Muscle of leg (tissue), 11 donors: ENCODE data around the gene DCP1A. TPM values are rescaled to one million over a fixed set of nuclear protein-coding genes. Genes with fewer than 3 reads are reported as not detected.
A peak's percentile ranks its signal among the peaks of the same experiment; 100 is the strongest.
"Not testable (repeated sequence)": the region's sequence is repeated elsewhere in the genome, so short reads cannot be mapped to it uniquely, and the experiment has no call there.

Experiments used
- DNase-seq: peaks from one replicate; pipeline ENCODE4 v3.0.0; 2013
- H3K27ac ChIP-seq: one replicate; pipeline ENCODE4 v1.5.1; 2013; ENCODE audit warnings: mild to moderate bottlenecking, low read length, control low read depth
- H3K27me3 ChIP-seq: one replicate; pipeline ENCODE4 v1.6.1; 2013; ENCODE audit warnings: low read length; ENCODE audit not compliant: control insufficient read depth, insufficient read depth
- H3K36me3 ChIP-seq: one replicate; pipeline ENCODE4 v1.6.1; 2013; ENCODE audit warnings: low read length; ENCODE audit not compliant: control insufficient read depth, insufficient read depth
- H3K4me1 ChIP-seq: one replicate; pipeline ENCODE4 v1.6.1; 2013; ENCODE audit warnings: low read length; ENCODE audit not compliant: control insufficient read depth, insufficient read depth
- H3K4me3 ChIP-seq: one replicate; pipeline ENCODE4 v1.5.1; 2013; ENCODE audit warnings: low read length, control low read depth
- H3K9me3 ChIP-seq: replicated peaks from 2 replicates; pipeline ENCODE4 v1.6.1; 2013; ENCODE audit warnings: low read depth, low read length; ENCODE audit not compliant: control insufficient read depth
- WGBS: methylation state at CpG from one replicate; pipeline ENCODE4 v1.1.5; 2013; ENCODE audit warnings: missing lambda C conversion rate; ENCODE audit not compliant: insufficient coverage; 5-methylcytosine and 5-hydroxymethylcytosine counted together
- polyA plus RNA-seq, 8 donors: library from polyadenylated mRNA; unstranded; fragments of 120-200 nt; gene quantifications; one replicate each; pipeline versions ENCODE4 v1.2.1 to v1.2.3, GENCODE V29; 2013; ENCODE audit warnings: inconsistent platforms in 1 of 8, low replicate concordance in 1 of 8; ENCODE audit not compliant: insufficient read length in 8 of 8, insufficient read depth in 1 of 8
- total RNA-seq: library from RNA; stranded (reverse); fragments of 120-200 nt; gene quantifications from one replicate; pipeline ENCODE4 v1.2.4, GENCODE V29; 2013

Gene DCP1A
- total and polyA plus RNA-seq, 9 donors = 13.6 to 18.5 (median 16.4) TPM

- H3K36me3 ChIP-seq, H3K9me3 ChIP-seq, H3K4me3 ChIP-seq, H3K27me3 ChIP-seq, H3K27ac ChIP-seq, H3K4me1 ChIP-seq, DNase-seq: not testable (repeated sequence)
- no CpG with 5 or more reads among the region's 17 CpGs for WGBS
These were observed 23.4 kb upstream of the DCP1A start for GRCh38 chr3:53370719-53371118.

GRCh38 chr3:53361852-53362251 is 14.5 kb upstream of the DCP1A start:
- no peaks in the 10 kb centered on the region for H3K4me1 ChIP-seq
- no peak overlapping the region for H3K4me3 ChIP-seq
- no peak for DNase-seq
- no peaks in the 10 kb centered on the region for H3K27me3 ChIP-seq
- no peaks in the 10 kb centered on the region for H3K9me3 ChIP-seq
- H3K27ac ChIP-seq = no peak overlapping the region
- no CpG with 5 or more reads among the region's 3 CpGs for whole genome bisulfite sequencing
- H3K36me3 ChIP-seq = no peaks in the 10 kb centered on the region

GRCh38 chr3:53357458-53357857 is 10.1 kb upstream of the DCP1A start:
- no peak overlapping the region for H3K4me3 ChIP-seq
- no peaks in the 10 kb centered on the region for H3K27me3 ChIP-seq
- WGBS = 17% methylated on average over 1 of the region's 1 CpG
- no peaks in the 10 kb centered on the region for H3K9me3 ChIP-seq
- no peaks in the 10 kb centered on the region for H3K36me3 ChIP-seq
- no peak overlapping the region for H3K27ac ChIP-seq
- DNase-seq = peak; percentile 11
- no peaks in the 10 kb centered on the region for H3K4me1 ChIP-seq

GRCh38 chr3:53354945-53355498 is 7.7 kb upstream of the DCP1A start:
- H3K27me3 ChIP-seq = no peaks in the 10 kb centered on the region
- H3K27ac ChIP-seq = no peak overlapping the region
- H3K4me1 ChIP-seq = no peaks in the 10 kb centered on the region
- no peak overlapping the region for H3K4me3 ChIP-seq
- no peaks in the 10 kb centered on the region for H3K9me3 ChIP-seq
- DNase-seq = no peak
- no peaks in the 10 kb centered on the region for H3K36me3 ChIP-seq
- no CpG with 5 or more reads among the region's 2 CpGs for WGBS

GRCh38 chr3:53353202-53353601 is 5.9 kb upstream of the DCP1A start:
- WGBS = no CpG with 5 or more reads among the region's 2 CpGs

GRCh38 chr3:53350652-53351051 is 3.3 kb upstream of the DCP1A start:
- H3K9me3 ChIP-seq = no peaks in the 10 kb centered on the region
- peak; percentile 43 for DNase-seq
- peaks cover 4% of the 10 kb centered on the region for H3K4me1 ChIP-seq
- no peaks in the 10 kb centered on the region for H3K36me3 ChIP-seq
- H3K4me3 ChIP-seq = no peak overlapping the region
- 0% methylated on average over 1 of the region's 3 CpGs for WGBS
- no peaks in the 10 kb centered on the region for H3K27me3 ChIP-seq
- H3K27ac ChIP-seq = no peak overlapping the region

More at GRCh38 chr3:53353202-53353601, 5.9 kb upstream of the DCP1A start:
- no peak for DNase-seq
- no peak overlapping the region for H3K4me3 ChIP-seq
- no peaks in the 10 kb centered on the region for H3K4me1 ChIP-seq
- no peak overlapping the region for H3K27ac ChIP-seq
- H3K27me3 ChIP-seq = no peaks in the 10 kb centered on the region
- H3K9me3 ChIP-seq = no peaks in the 10 kb centered on the region
- no peaks in the 10 kb centered on the region for H3K36me3 ChIP-seq

GRCh38 chr3:53348118-53348517 is 775 bp upstream of the DCP1A start:
- not testable (repeated sequence) for DNase-seq, H3K4me1 ChIP-seq, H3K27me3 ChIP-seq, H3K36me3 ChIP-seq, H3K9me3 ChIP-seq
- H3K4me3 ChIP-seq = peak overlapping the region; percentile 88
- peak overlapping the region; percentile 99 for H3K27ac ChIP-seq
- 95% methylated on average over 11 of the region's 19 CpGs for whole genome bisulfite sequencing

- Histone ChIP-seq H3K36me3 (peaks cover 4% of the 10 kb centered on the region), H3K9me3 (no peaks in the 10 kb centered on the region), H3K4me3 (peak overlapping the region; percentile 88), H3K4me1 (peaks cover 4% of the 10 kb centered on the region), H3K27ac (peak overlapping the region; percentile 99), H3K27me3 (no peaks in the 10 kb centered on the region)
- no peak for DNase-seq
- 0% methylated on average over 8 of the region's 11 CpGs for WGBS
These were observed 452 bp downstream of the DCP1A start for GRCh38 chr3:53346922-53347260.

- Histone ChIP-seq H3K4me1 (peaks cover 4% of the 10 kb centered on the region), H3K27ac (peak overlapping the region; percentile 99), H3K27me3 (no peaks in the 10 kb centered on the region), H3K4me3 (peak overlapping the region; percentile 88), H3K36me3 (peaks cover 5% of the 10 kb centered on the region), H3K9me3 (no peaks in the 10 kb centered on the region)
- DNase-seq = peak; percentile 69
- WGBS = 0% methylated on average over 6 of the region's 9 CpGs
These were observed 829 bp downstream of the DCP1A start for GRCh38 chr3:53346514-53346913.

- 54% methylated on average over 3 of the region's 3 CpGs for WGBS
- Histone ChIP-seq H3K36me3 (peaks cover 27% of the 10 kb centered on the region), H3K27me3 (no peaks in the 10 kb centered on the region), H3K27ac (no peak overlapping the region), H3K9me3 (no peaks in the 10 kb centered on the region), H3K4me3 (no peak overlapping the region), H3K4me1 (no peaks in the 10 kb centered on the region)
- DNase-seq = no peak
These were observed 5.0 kb downstream of the DCP1A start for GRCh38 chr3:53342353-53342752.
